Kidney epithelial cell (primary cell): ENCODE results near the gene PPP3R2. TPM values are rescaled to one million over a fixed set of nuclear protein-coding genes. Genes with fewer than 3 reads are reported as not detected.

ENCODE experiments used
- DNase-seq: peaks from one replicate; pipeline ENCODE4 v3.0.0-alpha.2; 2010; ENCODE audit warnings: low read depth
- H3K27me3 ChIP-seq: 2 replicates; pipeline ENCODE4 v1.6.0; 2011; ENCODE audit warnings: low read length; ENCODE audit not compliant: control insufficient read depth, insufficient read depth
- H3K36me3 ChIP-seq: 2 replicates; pipeline ENCODE4 v1.5.1; 2011; ENCODE audit warnings: low read length; ENCODE audit not compliant: control insufficient read depth, insufficient read depth
- H3K4me3 ChIP-seq: 2 replicates; pipeline ENCODE4 v1.5.1; 2011; ENCODE audit warnings: low read depth, mild to moderate bottlenecking, control low read depth, low read length
- CTCF ChIP-seq: IDR thresholded peaks from 2 replicates; pipeline ENCODE4 v1.5.1; 2011; ENCODE audit warnings: mild to moderate bottlenecking, moderate library complexity, low read length, control low read depth, inconsistent platforms; ENCODE audit not compliant: insufficient read depth, poor library complexity, severe bottlenecking
- total RNA-seq: library from RNA; depleted of rRNA; stranded (reverse); fragments of >200 nt; gene quantifications from 2 replicates; pipeline ENCODE4 v1.2.3, GENCODE V29; 2015

Gene PPP3R2
- total RNA-seq, 1 donor from 2014 or later = not detected

GRCh38 chr9:101634741-101635409 lies 40.1 kb upstream of the PPP3R2 start:
- Histone ChIP-seq H3K36me3 (no peaks in the 10 kb centered on the region), H3K27me3 (no peaks in the 10 kb centered on the region), H3K4me3 (no peak overlapping the region)
- TF ChIP-seq CTCF = no peak
- no peak for DNase-seq

- H3K4me3 ChIP-seq = no peak overlapping the region
- no peak for TF ChIP-seq CTCF
- DNase-seq = no peak
- H3K27me3 ChIP-seq = no peaks in the 10 kb centered on the region
- no peaks in the 10 kb centered on the region for H3K36me3 ChIP-seq
These were observed 37.8 kb upstream of the PPP3R2 start for GRCh38 chr9:101632611-101633010.

GRCh38 chr9:101631892-101632291 lies 37.1 kb upstream of the PPP3R2 start:
- H3K36me3 ChIP-seq = no peaks in the 10 kb centered on the region
- DNase-seq = no peak
- no peak for TF ChIP-seq CTCF

GRCh38 chr9:101629636-101630035 lies 34.9 kb upstream of the PPP3R2 start:
- DNase-seq = no peak

More at GRCh38 chr9:101631892-101632291, 37.1 kb upstream of the PPP3R2 start:
- no peak overlapping the region for H3K4me3 ChIP-seq
- H3K27me3 ChIP-seq = no peaks in the 10 kb centered on the region

GRCh38 chr9:101628173-101628572 lies 33.4 kb upstream of the PPP3R2 start:
- TF ChIP-seq CTCF = no peak
- no peak for DNase-seq
- no peaks in the 10 kb centered on the region for H3K36me3 ChIP-seq
- H3K4me3 ChIP-seq = no peak overlapping the region
- no peaks in the 10 kb centered on the region for H3K27me3 ChIP-seq

More at GRCh38 chr9:101629636-101630035, 34.9 kb upstream of the PPP3R2 start:
- Histone ChIP-seq H3K36me3 (no peaks in the 10 kb centered on the region), H3K27me3 (no peaks in the 10 kb centered on the region), H3K4me3 (no peak overlapping the region)
- TF ChIP-seq CTCF = no peak

GRCh38 chr9:101626295-101626694 lies 31.5 kb upstream of the PPP3R2 start:
- H3K36me3 ChIP-seq = no peaks in the 10 kb centered on the region
- TF ChIP-seq CTCF = no peak
- no peak for DNase-seq
- no peak overlapping the region for H3K4me3 ChIP-seq
- no peaks in the 10 kb centered on the region for H3K27me3 ChIP-seq
